Kidney epithelial cell (primary cell): ENCODE measurements around the gene FIGN. TPM values are rescaled to one million over a fixed set of nuclear protein-coding genes. Genes with fewer than 3 reads are reported as not detected.

Experiments used
- DNase-seq: peaks from one replicate; pipeline ENCODE4 v3.0.0-alpha.2; 2010; ENCODE audit warnings: low read depth
- H3K27me3 ChIP-seq: 2 replicates; pipeline ENCODE4 v1.6.0; 2011; ENCODE audit warnings: low read length; ENCODE audit not compliant: control insufficient read depth, insufficient read depth
- H3K36me3 ChIP-seq: 2 replicates; pipeline ENCODE4 v1.5.1; 2011; ENCODE audit warnings: low read length; ENCODE audit not compliant: control insufficient read depth, insufficient read depth
- H3K4me3 ChIP-seq: 2 replicates; pipeline ENCODE4 v1.5.1; 2011; ENCODE audit warnings: low read depth, mild to moderate bottlenecking, control low read depth, low read length
- total RNA-seq: library from RNA; depleted of rRNA; stranded (reverse); fragments of >200 nt; gene quantifications from 2 replicates; pipeline ENCODE4 v1.2.3, GENCODE V29; 2015
- TF ChIP-seq, protein P1 (sequence below): IDR thresholded peaks from 2 replicates; pipeline ENCODE4 v1.5.1; 2011; ENCODE audit warnings: mild to moderate bottlenecking, moderate library complexity, low read length, control low read depth, inconsistent platforms; ENCODE audit not compliant: insufficient read depth, poor library complexity, severe bottlenecking

The FIGN gene
- total RNA-seq, 1 donor from 2014 or later = 1.8 TPM

GRCh38 chr2:163751696-163752095, 15.9 kb upstream of the FIGN start:
- H3K27me3 ChIP-seq = no peaks in the 10 kb centered on the region
- TF ChIP-seq, protein P1, sequence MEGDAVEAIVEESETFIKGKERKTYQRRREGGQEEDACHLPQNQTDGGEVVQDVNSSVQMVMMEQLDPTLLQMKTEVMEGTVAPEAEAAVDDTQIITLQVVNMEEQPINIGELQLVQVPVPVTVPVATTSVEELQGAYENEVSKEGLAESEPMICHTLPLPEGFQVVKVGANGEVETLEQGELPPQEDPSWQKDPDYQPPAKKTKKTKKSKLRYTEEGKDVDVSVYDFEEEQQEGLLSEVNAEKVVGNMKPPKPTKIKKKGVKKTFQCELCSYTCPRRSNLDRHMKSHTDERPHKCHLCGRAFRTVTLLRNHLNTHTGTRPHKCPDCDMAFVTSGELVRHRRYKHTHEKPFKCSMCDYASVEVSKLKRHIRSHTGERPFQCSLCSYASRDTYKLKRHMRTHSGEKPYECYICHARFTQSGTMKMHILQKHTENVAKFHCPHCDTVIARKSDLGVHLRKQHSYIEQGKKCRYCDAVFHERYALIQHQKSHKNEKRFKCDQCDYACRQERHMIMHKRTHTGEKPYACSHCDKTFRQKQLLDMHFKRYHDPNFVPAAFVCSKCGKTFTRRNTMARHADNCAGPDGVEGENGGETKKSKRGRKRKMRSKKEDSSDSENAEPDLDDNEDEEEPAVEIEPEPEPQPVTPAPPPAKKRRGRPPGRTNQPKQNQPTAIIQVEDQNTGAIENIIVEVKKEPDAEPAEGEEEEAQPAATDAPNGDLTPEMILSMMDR = no peak
- DNase-seq = no peak
- no peaks in the 10 kb centered on the region for H3K36me3 ChIP-seq
- H3K4me3 ChIP-seq = no peak overlapping the region

DNA sequence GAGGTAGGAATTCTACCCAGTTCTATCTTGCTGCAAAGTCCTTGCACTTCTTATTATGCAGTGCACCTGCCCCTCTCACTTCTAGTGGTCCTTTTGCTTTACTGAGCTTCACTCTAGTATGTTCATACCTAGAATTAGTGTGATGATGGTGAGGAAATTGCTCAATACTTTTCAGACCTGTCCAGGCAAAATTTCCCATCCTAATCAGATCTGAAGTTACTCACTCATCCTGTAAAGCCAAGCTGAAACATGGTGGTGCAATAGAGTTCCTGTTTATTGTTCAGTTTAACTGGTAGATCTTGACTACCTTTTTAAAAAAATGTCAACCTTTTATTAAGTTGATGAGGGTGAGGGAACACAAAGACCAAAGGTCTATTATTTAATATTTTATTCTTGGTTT, 12.6 kb upstream of the FIGN start:
- no peak for DNase-seq
- Histone ChIP-seq H3K4me3 (no peak overlapping the region), H3K36me3 (no peaks in the 10 kb centered on the region), H3K27me3 (no peaks in the 10 kb centered on the region)
- TF ChIP-seq, protein P1 = no peak

- TF ChIP-seq, protein P1 = no peak
- Histone ChIP-seq H3K27me3 (no peaks in the 10 kb centered on the region), H3K4me3 (no peak overlapping the region), H3K36me3 (no peaks in the 10 kb centered on the region)
- no peak for DNase-seq
These were observed 5.6 kb upstream of the FIGN start for GRCh38 chr2:163741435-163741834.

DNA sequence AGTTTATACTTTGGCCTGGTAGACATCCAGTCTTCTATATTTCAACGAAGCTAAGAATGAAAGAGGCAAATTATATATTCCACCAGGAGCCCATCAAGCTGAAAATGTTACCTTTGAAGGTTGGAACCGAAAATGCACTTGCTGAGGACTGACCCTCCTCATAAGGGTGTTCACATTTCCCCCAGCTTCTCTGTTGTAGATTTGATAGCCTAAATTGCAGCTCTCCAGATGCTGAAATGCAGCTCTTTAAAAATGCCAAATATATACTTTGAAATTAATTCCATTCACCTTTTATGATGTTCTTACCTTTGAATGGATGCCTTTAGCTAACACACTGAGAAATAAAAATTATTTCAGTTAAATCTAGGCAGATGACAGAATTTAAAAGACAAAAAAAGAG, 1.8 kb upstream of the FIGN start:
- DNase-seq = no peak
- TF ChIP-seq, protein P1 = no peak
- H3K27me3 ChIP-seq = no peaks in the 10 kb centered on the region
- no peak overlapping the region for H3K4me3 ChIP-seq
- no peaks in the 10 kb centered on the region for H3K36me3 ChIP-seq

- TF ChIP-seq, protein P1 = no peak
- H3K4me3 ChIP-seq = peak overlapping the region; percentile 86
- H3K27me3 ChIP-seq = no peaks in the 10 kb centered on the region
- no peak for DNase-seq
- no peaks in the 10 kb centered on the region for H3K36me3 ChIP-seq
These were observed 1.3 kb upstream of the FIGN start for GRCh38 chr2:163737190-163737439.

GRCh38 chr2:163736433-163737189, 803 bp upstream of the FIGN start:
- DNase-seq = no peak
- Histone ChIP-seq H3K4me3 (peak overlapping the region; percentile 86), H3K27me3 (no peaks in the 10 kb centered on the region), H3K36me3 (no peaks in the 10 kb centered on the region)
- TF ChIP-seq, protein P1 = peak; percentile 55
